Upper lobe of left lung (tissue), 6 donors: Measurements from ENCODE around the gene POLR3H. TPM values are rescaled to one million over a fixed set of nuclear protein-coding genes. Genes with fewer than 3 reads are reported as not detected.
A peak's percentile ranks its signal among the peaks of the same experiment; 100 is the strongest.

ENCODE experiments used
- ATAC-seq, 2 donors: fragments of 200-7000 bp; cut with Tn5 transposase; one replicate each; pipeline ENCODE4 v1.9.1; 2022; ENCODE audit warnings: mild to moderate bottlenecking in 2 of 2, moderate library complexity in 2 of 2; ENCODE audit not compliant: low FRiP score in 2 of 2
- DNase-seq, 2 donors: peaks; one replicate each; pipeline ENCODE4 v3.0.0-alpha.2; 2019 to 2020
- H3K27ac ChIP-seq, 4 donors: fragments of 200-600 bp; sonication (generic); one replicate each; pipeline ENCODE4 v1.5.1; 2016 to 2019
- H3K27me3 ChIP-seq, 4 donors: fragments of 200-600 bp; sonication (generic); one replicate each; pipeline ENCODE4 v1.5.1; 2017 to 2019
- H3K36me3 ChIP-seq, 4 donors: fragments of 200-600 bp; sonication (generic); one replicate each; pipeline ENCODE4 v1.5.1; 2016 to 2019
- H3K4me1 ChIP-seq, 4 donors: fragments of 200-600 bp; sonication (generic); one replicate each; pipeline ENCODE4 v1.5.1; 2018 to 2019
- H3K4me3 ChIP-seq, 4 donors: fragments of 200-600 bp; sonication (generic); one replicate each; pipeline ENCODE4 v1.5.1; 2017 to 2019; ENCODE audit warnings: mild to moderate bottlenecking in 2 of 4, moderate library complexity in 1 of 4
- H3K9me3 ChIP-seq, 4 donors: fragments of 200-600 bp; sonication (generic); one replicate each; pipeline ENCODE4 v1.5.1; 2018 to 2019
- EP300 ChIP-seq, 4 donors: sonication (generic); formaldehyde crosslinking; IDR thresholded peaks; one replicate each; pipeline ENCODE4 v1.5.1; 2017; ENCODE audit warnings: antibody characterized with exemption in 4 of 4, control low read depth in 2 of 4
- POLR2A ChIP-seq, 4 donors: fragments of 450-650 bp; IDR thresholded peaks; one replicate each; pipeline ENCODE4 v1.5.1; 2016 to 2017; ENCODE audit warnings: antibody characterized with exemption in 4 of 4, mild to moderate bottlenecking in 2 of 4
- POLR2AphosphoS5 ChIP-seq, 2 donors: sonication (generic); formaldehyde crosslinking; IDR thresholded peaks; one replicate each; pipeline ENCODE4 v1.5.1; 2017; ENCODE audit warnings: antibody characterized with exemption in 2 of 2
- WGBS, 2 donors: methylation state at CpG; one replicate each; pipeline ENCODE4 v1.1.5; 2017 to 2018; 5-methylcytosine and 5-hydroxymethylcytosine counted together
- total RNA-seq, 6 donors: library from RNA; depleted of rRNA in 4 of 6; stranded (reverse); fragments of >200 nt in 4 of 6; gene quantifications; one replicate each; pipeline versions ENCODE4 v1.1.0 to v1.2.1, GENCODE V29; 2016 to 2021
- TF ChIP-seq, protein P1 (sequence below), 6 experiments: fragments of 450-650 bp in 4 of 6; fragments of 200-600 bp in 2 of 6; sonication (generic) in 2 of 6; IDR thresholded peaks; one replicate each; pipeline ENCODE4 v1.5.1; 2016 to 2019; ENCODE audit warnings: antibody characterized with exemption in 6 of 6
- donor health status: DM: no; HTN: no; CAD: no; lungs with moderate emphysema.
- donor health status: DM: no; HTN: yes; CAD: no; lungs with severe emphysema.

POLR3H gene
- total RNA-seq, 6 donors from 2014 or later = 35.6 to 73.5 (median 53.0) TPM

- Histone ChIP-seq H3K4me1 (peaks cover 0 to 8% (median 1%) of the 10 kb centered on the region in 4 donors), H3K36me3 (peaks cover 20 to 75% (median 63%) of the 10 kb centered on the region in 4 donors), H3K4me3 (no peak overlapping the region), H3K27me3 (no peaks in the 10 kb centered on the region), H3K27ac (no peak overlapping the region), H3K9me3 (no peaks in the 10 kb centered on the region)
- WGBS, 2 donors = 88 to 94% methylated on average over 12 to 14 of the region's 17 CpGs
- no peak for ATAC-seq
- no peak for TF ChIP-seq EP300 (IDR thresholded peaks at IDR 0.05)
- no peak for TF ChIP-seq POLR2A (IDR thresholded peaks at IDR 0.05)
- TF ChIP-seq, protein P1, sequence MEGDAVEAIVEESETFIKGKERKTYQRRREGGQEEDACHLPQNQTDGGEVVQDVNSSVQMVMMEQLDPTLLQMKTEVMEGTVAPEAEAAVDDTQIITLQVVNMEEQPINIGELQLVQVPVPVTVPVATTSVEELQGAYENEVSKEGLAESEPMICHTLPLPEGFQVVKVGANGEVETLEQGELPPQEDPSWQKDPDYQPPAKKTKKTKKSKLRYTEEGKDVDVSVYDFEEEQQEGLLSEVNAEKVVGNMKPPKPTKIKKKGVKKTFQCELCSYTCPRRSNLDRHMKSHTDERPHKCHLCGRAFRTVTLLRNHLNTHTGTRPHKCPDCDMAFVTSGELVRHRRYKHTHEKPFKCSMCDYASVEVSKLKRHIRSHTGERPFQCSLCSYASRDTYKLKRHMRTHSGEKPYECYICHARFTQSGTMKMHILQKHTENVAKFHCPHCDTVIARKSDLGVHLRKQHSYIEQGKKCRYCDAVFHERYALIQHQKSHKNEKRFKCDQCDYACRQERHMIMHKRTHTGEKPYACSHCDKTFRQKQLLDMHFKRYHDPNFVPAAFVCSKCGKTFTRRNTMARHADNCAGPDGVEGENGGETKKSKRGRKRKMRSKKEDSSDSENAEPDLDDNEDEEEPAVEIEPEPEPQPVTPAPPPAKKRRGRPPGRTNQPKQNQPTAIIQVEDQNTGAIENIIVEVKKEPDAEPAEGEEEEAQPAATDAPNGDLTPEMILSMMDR (IDR thresholded peaks at IDR 0.05) = no peak
- no peak for TF ChIP-seq POLR2AphosphoS5 (IDR thresholded peaks at IDR 0.05)
- DNase-seq = peak in 1 of 2 donors; percentile 50
These were observed 12.4 kb downstream of the POLR3H start for GRCh38 chr22:41531715-41532477.

- peaks cover 0 to 8% (median 5%) of the 10 kb centered on the region in 4 donors for H3K4me1 ChIP-seq
- no peaks in the 10 kb centered on the region for H3K9me3 ChIP-seq
- peak overlapping the region in 1 of 4 donors; percentile 1 for H3K27ac ChIP-seq
- H3K27me3 ChIP-seq = no peaks in the 10 kb centered on the region
- no peak for ATAC-seq
- TF ChIP-seq EP300 (IDR thresholded peaks at IDR 0.05) (no peak), POLR2AphosphoS5 (IDR thresholded peaks at IDR 0.05) (no peak)
- TF ChIP-seq, protein P1 (IDR thresholded peaks at IDR 0.05) = no peak
- 90 to 91% methylated on average over 11 to 18 of the region's 18 CpGs for WGBS, 2 donors
- H3K36me3 ChIP-seq = peaks cover 23 to 83% (median 70%) of the 10 kb centered on the region in 4 donors
- peak in 1 of 2 donors; percentile 39 for DNase-seq
- no peak overlapping the region for H3K4me3 ChIP-seq
These were observed 13.2 kb downstream of the POLR3H start for GRCh38 chr22:41530890-41531714.

DNA sequence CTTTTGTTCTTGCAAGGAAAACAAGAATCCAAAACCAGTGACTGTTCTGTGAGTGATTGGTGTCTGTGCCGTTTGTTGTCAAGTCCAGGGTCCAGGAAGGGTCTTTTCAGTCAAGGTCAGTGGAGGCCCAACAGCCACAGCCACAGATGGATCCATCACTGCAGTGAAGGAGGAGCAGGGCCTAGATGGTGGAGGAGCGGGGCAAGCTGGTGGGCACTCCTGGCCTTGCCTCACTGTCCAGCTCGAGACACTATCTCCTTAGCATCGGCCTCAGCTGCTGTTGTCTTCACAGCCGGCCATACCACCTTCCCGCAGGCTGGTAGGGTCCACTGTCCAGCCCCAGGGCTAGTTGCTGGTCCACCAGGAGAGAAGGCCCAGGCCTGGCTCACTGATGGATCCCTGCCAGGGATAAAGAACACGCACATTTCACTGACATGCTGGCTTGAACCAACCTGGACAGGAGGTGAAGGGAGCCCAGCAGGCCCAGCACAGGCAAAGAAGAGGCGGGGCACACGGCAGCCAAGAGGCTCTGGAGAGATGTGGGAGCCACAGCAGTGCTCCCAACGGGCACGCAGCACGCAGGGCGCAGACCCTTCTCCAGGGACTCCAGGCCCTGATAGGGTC is 15.2 kb downstream of the POLR3H start:
- TF ChIP-seq, protein P1 (IDR thresholded peaks at IDR 0.05) = no peak
- no peak for TF ChIP-seq EP300 (IDR thresholded peaks at IDR 0.05)
- no peak for TF ChIP-seq POLR2A (IDR thresholded peaks at IDR 0.05)
- no peak for TF ChIP-seq POLR2AphosphoS5 (IDR thresholded peaks at IDR 0.05)
- no peak overlapping the region for H3K27ac ChIP-seq
- H3K9me3 ChIP-seq = no peaks in the 10 kb centered on the region
- peaks cover 26 to 89% (median 77%) of the 10 kb centered on the region in 4 donors for H3K36me3 ChIP-seq
- no peak for ATAC-seq
- 80 to 87% methylated on average over 9 to 13 of the region's 13 CpGs for WGBS, 2 donors
- peak in 1 of 2 donors; percentile 50 for DNase-seq
- H3K4me3 ChIP-seq = no peak overlapping the region
- H3K27me3 ChIP-seq = no peaks in the 10 kb centered on the region
- H3K4me1 ChIP-seq = peaks cover 10 to 25% (median 18%) of the 10 kb centered on the region in 4 donors

DNA sequence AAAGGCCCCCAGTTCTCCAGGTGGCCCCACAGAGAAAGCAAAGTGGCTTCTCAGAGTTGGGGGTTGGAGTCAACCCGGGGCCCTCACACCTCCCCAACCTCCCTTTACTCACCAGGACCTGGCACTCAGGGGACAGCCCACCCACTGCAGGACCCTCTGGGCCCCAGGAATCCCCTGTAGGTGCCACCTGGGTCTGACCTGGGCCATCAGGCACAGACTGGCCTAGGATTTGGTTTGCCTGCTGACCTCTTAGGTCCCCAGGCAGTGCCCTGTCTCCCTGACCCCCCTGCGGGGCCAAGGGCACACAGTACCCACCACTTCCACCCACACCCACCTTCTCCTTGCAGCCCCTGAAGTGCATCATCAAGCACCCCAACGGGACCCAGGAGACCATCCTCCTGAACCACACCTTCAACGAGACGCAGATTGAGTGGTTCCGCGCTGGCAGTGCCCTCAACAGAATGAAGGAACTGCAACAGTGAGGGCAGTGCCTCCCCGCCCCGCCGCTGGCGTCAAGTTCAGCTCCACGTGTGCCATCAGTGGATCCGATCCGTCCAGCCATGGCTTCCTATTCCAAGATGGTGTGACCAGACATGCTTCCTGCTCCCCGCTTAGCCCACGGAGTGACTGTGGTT is 16.0 kb downstream of the POLR3H start:
- no peak overlapping the region for H3K27ac ChIP-seq
- peaks cover 10 to 33% (median 24%) of the 10 kb centered on the region in 4 donors for H3K4me1 ChIP-seq
- 86 to 91% methylated on average over 8 to 14 of the region's 16 CpGs for WGBS, 2 donors
- TF ChIP-seq POLR2A (IDR thresholded peaks at IDR 0.05) (no peak), POLR2AphosphoS5 (IDR thresholded peaks at IDR 0.05) (no peak)
- TF ChIP-seq, protein P1 (IDR thresholded peaks at IDR 0.05) = no peak
- ATAC-seq (no peak), DNase-seq (peak in 1 of 2 donors; percentile 63)
- H3K4me3 ChIP-seq = no peak overlapping the region
- H3K9me3 ChIP-seq = no peaks in the 10 kb centered on the region
- no peaks in the 10 kb centered on the region for H3K27me3 ChIP-seq
- H3K36me3 ChIP-seq = peaks cover 26 to 90% (median 79%) of the 10 kb centered on the region in 4 donors
